Stimulated activated CD4-positive, alpha-beta T cell treated with anti-CD3 and anti-CD28 coated beads, Interleukin-2, amount 100 ng/mL, for 48 hours (primary cell): ENCODE measurements around the gene GRM4.
"Not testable (repeated sequence)": the region's sequence is repeated elsewhere in the genome, so short reads cannot be mapped to it uniquely, and the experiment has no call there.

Experiments used
- DNase-seq, 2 donors: peaks; one replicate each; pipeline ENCODE4 v3.0.0-alpha.2; 2020

GRM4 gene

DNA sequence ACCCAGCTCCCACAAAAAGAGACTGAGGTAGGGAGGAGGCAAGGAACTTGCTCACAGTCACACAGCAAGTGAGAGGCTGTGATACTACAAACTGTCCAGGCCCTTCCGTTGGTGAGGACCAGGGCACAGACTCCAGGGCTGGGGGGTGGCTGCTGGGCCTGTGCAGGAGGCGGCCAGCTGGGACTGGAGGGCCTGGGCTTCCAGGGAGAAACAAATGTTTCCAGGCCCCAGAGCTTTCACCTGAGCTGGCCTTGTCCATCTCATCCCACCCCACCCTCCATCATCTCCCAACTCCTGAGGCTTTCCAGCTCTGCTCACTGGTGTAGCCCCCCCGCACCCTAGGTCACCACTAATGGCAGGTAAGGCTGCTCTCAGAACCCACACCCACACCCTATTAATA lies 86.0 kb downstream of the GRM4 start:
- no peak for DNase-seq

DNA sequence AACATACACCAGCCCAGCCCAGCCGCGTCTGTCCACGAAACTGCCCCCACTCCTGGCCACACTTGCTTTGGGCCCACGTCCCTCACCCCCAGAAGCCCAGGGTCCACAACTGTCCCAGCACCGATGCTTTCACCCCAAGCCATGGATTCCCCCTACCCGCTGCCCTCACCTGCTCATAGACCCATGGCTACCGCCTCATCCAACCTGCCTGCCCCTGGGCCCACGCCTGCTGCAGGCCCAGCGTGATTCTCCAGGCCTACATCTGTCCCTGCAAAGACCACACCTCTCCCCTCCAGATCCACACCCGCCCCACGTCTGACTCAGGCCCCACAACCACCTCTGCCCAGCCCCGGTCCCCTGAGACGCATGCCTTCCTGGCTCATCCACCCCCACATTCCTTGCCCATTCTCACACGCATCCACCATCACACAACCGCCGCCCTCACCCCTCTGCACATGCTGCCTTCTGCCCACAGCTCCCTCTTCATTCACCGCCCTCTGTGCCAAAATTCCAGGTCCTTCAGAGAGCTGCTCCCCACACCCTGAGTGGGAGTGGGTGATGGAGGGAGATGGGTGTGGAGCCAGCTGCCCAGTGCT lies 86.7 kb downstream of the GRM4 start:
- DNase-seq: no peak

DNA sequence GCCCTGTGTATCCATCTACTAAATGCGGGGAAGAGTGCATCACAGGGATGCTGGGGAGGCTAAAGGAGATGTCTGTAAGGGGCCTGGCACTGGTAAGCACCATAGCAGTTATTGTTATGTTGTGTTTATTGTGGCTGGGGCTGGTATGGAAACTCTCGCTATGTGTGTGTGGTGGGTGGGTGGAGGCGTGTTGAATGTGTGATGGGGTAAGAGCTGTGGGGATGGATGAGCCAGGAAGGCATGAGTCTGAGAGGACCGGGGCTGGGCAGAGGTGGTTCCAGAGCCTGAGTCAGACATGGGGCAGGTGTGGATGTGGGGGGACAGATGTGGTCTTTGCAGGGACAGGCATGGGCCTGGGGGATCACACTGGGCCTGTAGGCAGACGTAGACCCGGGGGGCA lies 88.1 kb downstream of the GRM4 start:
- no peak for DNase-seq

DNA sequence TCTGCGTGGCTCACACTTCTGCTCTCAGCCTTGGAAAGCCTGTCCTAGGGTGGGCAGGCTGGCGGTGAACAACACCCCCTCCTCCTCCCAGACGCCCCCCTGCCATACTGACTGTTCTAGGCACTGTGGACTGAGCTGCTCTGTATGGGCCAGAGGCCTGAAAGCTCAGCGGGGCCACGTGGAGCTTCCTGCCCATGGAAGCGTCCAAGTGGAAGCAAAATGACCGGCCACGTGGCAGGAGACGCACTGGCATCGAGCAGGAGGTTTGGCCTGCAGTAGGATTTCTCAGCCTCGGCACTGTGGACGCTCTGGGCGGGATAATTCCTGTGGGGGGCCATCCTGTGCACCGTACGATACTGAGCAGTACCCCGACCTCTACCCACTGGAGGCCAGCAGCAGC lies 88.7 kb downstream of the GRM4 start:
- DNase-seq: no peak

DNA sequence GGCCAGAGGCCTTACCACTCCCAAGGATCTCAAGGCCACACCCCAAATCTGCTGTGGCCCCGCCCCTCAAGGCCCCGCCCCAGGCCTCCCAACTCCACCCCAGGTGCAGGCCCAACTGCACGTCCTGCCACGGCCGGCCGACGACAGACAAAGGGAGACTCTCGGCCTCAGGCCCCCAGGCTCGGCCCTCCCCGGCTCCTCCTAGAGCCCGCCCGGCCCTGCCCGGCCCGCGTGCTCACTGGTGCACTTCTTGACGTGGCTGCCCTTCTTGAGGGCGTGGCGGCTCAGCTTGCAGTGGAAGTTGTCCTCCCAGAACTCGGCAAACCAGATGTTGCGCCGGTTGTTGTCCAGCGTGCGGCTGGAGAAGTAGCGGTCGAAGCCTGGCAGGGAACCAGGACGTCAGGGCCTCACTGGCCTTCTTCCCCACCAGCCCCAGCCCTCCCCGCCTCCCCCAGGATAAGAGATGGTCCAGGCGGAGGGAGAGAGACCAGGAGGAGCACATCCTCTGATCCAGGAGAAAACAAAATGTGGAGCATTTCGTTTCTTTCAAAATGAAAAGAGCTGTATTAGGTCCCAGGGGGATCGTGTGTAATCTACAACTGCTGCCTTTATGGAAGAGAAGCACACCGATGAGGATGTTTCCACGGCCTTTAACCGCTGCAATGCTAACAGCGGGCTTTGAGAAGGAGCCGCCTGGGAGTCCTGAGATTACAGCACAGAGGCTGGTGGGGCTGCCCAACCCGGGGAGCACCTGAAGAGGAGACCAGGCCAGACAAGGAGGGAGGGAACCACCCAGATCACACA lies 89.4 kb downstream of the GRM4 start:
- DNase-seq: no peak

DNA sequence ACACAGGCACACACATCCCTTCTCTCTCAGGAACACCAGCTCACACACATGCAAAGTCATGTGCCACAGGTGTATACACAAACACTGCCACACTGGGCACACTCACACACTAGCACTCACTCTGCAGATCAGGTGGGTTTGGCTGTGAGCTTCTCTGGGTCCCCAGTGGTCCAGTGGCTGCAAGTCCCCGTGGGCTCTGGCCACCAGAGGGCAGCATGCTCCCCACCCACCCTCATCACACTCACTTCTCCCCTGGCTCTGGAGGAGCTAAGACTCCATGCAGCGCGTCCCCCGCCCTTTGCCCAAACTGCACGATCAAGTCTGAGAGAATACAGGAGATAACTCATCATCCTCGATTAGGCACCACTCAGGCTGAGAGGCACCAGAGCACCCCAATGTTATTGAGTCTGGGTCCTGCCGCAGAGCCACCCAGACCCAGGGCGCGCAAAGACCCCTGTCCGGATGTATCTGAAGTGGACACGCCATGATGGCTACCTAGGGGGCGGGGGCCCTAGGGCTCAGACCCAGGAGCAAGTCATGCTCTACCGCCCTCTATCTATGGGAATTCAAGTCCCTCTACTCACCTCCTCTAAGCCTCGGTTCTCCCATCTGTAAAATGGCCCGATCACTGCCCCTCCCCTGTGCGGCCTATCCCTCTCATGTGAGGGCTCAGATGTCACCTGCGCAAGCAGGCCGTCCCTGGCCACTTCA lies 90.5 kb downstream of the GRM4 start:
- peak; percentile 59 to 69 for DNase-seq

DNA sequence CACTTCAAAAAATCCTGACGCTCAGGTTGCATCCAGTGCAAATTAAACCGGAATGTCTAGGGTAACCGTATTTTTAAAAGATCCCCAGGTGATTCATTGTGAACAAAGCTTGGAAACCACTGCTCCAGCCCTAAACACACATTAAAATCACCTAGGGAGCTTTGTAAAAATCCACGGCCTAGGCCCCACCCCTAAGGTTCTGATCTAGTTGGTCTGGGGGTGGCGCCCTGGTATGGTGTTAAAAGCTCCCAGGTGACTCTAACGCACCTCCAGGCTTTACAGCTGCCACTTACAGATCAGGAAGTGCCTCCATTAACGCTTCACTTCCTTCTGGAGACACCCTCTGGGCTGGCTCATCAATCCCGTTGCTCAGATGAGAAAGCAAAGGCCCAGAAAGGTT lies 92.2 kb downstream of the GRM4 start:
- no peak for DNase-seq

DNA sequence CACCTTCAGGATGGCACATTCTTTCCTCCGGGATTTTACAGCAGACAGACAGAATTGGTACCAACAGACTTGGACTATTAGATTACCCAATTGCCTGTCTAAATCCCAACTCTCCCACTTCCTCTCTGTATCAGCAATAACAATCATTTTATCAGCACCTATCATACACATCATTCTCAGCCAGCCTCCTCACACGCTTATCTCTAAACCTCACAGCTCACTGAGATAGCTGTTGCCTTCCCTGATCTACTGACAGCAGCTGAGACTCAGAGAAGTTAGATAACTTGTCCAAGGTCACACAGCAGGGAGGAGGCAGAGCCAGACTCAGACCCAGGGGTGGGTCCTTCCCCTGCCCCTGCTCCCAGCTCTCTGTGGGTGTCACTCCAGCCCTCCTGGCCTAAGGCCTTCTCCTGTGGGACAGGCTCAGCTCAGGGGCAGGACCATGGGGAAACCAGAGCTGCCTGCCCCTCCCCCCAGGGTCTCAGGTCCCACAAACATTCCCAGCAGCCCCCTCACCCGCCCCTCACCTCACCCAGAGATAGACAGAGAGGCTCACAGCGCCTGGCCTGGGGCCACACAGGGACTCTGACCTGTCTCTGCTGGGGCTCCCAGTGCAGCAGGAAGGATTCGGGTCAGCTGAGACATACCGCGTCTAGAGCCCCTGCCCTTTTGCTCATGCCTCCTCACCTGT lies 92.8 kb downstream of the GRM4 start:
- DNase-seq: no peak

DNA sequence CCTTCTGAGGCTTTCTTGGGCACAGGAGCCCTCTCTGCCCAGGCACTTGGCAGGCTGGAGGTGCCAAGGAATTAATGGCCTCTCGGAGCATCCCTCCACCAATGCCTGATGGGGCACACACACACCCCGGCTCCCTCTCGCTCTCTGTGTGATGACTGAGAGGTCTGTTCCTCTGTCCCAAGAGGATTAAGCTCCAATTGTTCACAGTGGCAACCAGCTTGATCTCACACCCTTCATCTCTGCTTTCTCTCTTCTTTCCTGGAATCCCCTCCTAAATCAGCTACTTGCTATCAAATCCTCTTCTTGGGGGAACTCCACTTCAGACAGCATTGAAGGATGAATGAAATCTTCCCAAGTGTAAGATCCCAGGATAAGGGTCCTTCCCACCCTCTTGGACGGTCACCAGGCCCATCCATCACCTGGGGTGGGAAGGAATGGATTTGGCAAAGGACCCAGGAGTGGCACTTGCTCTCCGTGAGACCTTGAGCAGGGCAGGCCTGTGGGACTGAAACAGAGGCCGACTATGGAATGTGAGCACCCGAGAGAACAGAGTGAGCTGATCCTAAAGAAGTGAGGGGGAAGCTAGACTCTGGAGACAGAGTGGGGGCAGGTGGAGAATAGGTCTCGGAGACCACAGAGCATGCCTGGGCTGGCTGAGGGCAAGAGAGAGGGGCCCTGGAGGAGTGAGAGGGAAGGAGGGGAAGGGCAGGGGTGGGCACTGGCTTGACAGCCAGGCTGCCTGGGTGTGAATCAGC lies 93.6 kb downstream of the GRM4 start:
- DNase-seq: no peak

DNA sequence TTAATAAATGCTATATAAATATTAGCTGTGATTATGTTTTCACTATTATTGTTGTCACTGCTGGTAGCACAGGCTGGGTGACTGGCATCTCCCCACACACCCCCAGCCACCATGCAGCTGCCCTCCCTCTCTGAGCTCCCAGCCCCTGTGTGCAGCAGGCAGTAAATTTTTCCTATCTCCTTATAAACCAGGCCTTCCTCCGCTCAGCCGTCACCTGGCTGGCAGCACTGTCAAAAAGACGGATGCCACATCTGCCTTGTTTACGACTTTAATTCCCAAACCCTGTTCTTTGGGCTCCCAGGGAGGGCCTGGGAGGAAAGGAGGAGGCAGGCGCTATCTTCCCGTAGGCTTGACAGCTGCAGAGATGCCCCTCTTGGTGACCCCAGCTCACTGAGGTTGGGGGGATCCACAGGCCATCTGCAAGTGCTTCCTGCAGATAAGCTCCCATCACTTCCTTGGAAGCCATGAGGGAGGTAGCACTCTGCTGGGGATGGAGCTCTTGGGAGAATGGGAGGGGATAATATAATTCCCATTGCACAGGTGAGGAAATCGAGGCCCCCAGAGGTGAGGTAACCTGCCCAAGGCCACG lies 94.5 kb downstream of the GRM4 start:
- no peak for DNase-seq

DNA sequence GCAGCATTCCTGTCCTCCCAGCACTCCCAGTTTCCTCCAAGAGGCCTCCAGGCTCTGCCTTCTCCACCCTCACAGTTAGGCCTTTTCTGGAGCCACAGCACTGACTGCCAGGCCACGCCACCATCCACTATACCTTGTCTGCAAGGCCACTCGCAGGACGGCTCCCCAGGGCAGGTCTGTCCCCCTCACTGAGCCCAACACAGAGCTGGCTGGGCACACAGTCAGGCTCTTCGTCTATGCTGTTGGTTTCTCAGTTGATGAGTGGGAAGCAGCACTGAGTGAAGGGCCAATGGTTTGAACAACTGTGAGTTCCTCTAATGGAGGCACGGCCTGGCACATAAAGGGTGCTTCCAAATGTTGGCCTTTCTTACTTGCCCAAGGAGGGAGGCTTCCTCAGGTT lies 95.2 kb downstream of the GRM4 start:
- no peak for DNase-seq

DNA sequence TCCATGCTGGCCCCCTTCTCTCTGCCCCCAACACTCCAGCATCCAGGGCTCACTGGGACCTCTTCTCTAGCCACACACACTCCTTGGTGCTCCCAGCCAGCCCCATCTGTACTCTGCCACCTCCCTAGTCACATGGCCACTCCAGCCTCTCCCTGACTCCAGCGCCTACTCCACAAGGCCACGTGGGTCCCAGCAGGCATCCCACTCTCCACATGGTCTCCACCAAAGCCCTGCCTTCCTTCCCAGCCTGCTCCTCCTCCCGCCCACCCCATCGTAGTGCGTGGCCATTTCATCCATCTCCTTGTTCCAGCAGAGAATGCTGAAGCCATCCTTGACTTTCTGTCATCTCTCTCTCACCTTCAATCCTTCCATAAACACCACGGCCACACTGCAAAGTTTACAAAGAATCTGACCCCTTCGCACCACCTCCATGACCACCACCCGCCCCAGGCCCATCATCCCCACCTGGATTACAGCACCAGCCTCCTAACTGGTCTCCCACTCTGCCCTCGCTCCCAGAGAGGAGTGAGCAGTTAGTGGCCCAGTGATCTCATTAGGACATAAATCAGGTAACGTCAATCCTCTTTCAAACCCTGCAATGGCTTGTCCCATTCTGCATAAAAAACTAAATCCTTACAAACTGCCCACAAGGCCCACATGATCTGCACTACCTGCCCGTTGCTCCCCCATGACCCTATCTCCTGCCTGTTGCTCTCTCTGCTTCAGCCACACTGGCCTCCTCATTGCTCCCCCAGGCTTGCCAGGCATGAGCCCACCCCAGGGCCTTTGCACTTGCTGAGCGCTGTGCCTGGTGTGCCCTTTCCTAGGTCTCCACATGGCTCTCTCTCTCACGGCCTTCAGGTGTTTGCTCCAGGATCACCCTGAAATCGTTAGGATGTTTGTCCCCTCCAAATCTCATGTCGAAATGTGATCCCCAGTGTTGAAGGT lies 96.2 kb downstream of the GRM4 start:
- DNase-seq: no peak

DNA sequence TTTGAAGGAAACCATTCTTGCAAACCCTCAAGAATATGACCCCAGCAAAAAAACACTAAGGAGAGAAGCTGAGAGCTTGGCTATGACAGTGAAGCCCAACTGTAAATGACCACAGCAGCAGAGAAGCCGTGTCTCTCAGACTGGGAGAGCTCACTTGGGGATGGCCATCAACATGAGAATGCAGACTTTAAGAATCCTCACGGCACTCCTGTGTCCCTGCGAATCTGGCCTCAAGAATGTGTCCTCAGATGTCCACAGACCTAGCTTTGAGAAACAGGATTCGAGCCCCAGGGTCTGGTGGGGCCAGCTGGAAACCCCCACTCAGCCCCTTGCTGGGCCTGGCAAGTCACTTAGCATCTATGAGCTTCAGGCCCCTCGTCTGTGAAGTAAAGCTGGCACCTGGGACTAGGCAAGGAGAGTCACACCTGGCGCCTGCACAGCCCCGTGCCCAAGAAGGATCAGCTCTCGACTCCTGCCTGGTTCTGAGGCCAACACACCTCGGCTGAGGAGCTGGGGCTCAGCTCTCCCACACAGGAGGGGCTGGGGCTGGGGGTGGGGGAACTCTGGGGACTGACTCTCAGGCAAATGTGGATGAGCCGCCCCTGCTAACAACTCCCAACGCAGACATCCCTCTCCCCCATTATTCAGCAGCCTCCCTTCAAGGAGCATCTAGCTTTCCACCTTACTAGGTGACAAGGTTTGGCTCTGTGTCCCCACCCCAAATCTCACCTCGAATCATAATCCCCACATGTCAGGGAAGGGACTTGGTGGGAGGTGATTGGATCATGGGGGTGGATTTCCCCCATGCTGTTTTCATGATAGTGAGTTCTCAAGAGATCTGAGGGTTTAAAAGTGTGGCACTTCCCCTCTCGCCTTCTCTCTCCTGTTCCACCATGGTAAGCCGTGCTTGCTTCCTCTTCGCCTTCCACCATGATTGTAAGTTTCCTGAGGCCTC lies 97.7 kb downstream of the GRM4 start:
- DNase-seq: no peak

DNA sequence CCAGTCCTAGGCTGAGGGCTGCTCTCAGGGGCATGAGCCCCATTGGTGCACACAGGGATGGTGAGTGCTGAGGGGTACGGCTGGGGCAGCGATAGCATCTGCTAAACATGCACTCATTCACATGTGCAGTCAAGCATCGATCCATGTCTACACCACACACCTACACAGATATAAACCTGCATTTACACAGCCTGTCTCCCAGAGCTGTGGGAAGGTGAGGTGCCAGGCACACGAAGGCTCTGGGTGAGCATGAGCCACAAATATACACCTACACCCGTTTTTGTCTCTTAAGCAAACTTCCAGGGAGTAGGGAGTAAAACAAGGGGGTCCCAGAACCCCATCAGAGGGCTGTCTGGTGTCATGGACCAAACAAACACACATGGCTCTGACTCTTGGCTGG lies 99.3 kb downstream of the GRM4 start:
- DNase-seq: no peak

DNA sequence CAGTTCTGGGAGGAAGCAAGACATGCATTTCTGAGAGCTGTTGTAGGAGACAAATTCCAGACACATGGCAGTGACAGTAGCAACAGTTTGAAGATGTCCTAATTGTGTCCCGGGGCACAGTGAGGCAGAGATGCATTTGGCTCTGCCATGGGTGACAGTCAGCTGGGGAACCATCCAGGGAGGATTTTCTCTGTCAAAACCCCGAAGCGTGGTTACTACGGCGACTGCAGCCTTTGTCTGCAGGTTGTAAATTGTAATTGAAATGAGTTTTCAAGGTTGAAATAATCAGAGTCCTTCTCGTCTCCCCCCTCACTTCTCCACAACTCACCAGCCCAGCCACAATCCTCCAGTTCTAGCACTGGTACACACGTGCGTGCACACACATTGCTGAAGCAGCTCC lies 100.1 kb downstream of the GRM4 start:
- DNase-seq: no peak

DNA sequence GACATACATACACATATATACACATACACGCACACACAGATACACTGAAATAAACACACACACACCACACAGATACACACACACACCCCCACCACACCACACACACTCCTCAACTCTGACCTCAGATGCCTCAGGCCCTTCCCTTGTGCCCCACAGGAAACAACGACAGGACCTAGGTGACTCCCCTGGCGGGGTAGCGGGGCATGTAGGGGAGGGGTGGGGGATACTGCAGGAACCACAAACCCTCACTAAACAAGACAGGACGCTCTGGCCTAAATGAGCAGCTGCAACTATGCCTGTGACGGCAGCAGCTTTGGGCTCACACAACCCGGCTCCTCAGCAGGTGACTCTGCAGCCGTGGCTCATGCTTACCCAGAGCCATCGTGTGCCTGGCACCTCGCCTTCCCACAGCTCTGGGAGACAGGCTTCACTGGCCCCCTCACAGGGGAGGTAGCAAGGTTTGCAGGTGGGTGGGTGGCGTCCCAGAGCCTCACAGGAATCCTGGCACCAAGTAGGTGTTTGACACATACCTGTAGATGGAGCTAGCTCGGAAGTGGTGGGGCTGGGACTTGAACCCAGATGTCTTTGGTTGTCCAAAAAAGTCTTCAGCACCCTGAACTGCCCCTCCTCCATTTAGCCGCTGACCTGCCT lies 100.8 kb downstream of the GRM4 start:
- no peak for DNase-seq

DNA sequence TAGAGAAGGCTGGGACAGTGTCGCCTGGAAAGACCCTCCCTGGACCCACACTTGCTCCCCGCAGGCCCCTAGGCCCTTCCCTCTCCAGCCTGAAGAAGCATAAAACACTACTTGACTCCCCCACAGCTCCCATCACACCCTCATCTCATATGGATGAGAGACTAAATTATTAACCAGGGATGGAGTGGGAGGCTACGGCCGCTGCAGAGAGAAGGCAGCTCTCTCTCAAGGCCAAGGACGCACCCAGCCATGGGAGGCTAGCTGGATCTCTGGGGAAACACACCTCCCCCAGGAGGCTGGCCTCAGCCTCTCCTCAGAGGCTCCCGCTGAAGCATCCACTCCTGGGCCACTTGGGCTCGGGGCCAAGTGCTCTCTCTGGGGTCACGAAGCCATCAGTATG lies 102.5 kb downstream of the GRM4 start:
- no peak for DNase-seq

DNA sequence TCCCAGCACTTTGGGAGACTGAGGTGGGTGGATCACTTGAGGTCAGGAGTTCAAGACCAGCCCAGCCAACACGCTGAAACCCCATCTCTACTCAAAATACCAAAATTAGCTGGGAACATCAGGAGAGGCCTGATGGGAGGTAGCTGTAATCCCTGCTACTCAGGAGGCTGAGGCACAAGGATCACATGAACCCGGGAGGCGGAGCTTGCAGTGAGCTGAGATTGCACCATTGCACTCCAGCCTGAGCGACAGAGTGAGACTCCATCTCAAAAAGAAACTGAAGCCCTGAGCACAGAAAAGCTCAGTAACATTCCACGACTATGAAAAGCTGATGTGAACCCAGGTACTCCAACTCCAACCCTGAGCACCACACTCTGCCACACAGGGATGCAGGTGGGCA lies 103.9 kb downstream of the GRM4 start:
- not testable (repeated sequence) for DNase-seq

DNA sequence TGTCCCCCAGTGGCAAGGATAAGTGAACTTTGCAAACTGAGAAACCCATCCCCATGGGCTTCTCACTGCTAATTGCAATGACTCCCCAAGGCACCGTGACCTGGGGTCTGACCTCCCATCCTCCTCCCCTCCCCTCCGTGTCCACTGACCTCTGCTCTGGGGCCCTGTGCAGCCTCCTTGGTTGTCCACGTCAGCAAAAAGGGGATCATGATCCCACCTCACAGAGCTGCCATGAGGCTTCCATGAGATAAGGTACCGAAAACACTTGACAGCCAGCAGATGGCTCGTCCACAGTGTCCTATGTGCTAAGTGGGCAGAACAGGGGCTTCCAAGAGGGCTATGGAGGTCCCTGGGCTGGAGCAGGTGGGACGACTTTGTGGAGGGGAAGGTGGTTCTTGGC lies 104.5 kb downstream of the GRM4 start:
- no peak for DNase-seq

DNA sequence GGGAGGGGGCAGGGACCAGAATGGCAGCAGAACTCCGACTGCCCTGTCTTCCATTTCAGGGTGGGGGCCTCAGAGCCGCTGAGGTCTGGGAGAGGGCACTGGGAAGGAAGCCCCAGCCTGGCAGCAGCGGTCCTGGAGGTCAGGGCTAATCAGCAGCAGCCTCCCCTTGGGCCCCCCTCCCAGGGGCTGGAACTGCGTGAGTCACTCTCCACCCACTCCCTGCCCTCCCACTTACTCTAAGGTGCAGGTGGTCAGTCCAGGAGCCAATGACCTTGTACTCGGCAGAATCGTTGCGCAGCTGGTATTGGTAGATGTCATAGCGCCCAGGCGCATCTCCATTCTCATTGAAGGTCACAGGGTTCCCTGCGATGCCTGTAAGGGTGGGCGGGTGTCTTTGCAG lies 105.9 kb downstream of the GRM4 start:
- no peak for DNase-seq
